ENCODE measurements around the gene TMEM245. TPM values are rescaled to one million over a fixed set of nuclear protein-coding genes. Genes with fewer than 3 reads are reported as not detected.

Gene TMEM245
- total and polyA plus RNA-seq, 2 of the 13 experiments (the other 11 are each of a cell fraction or from before 2014, with no cell fraction given), result 53.5 to 55.4 TPM

DNA sequence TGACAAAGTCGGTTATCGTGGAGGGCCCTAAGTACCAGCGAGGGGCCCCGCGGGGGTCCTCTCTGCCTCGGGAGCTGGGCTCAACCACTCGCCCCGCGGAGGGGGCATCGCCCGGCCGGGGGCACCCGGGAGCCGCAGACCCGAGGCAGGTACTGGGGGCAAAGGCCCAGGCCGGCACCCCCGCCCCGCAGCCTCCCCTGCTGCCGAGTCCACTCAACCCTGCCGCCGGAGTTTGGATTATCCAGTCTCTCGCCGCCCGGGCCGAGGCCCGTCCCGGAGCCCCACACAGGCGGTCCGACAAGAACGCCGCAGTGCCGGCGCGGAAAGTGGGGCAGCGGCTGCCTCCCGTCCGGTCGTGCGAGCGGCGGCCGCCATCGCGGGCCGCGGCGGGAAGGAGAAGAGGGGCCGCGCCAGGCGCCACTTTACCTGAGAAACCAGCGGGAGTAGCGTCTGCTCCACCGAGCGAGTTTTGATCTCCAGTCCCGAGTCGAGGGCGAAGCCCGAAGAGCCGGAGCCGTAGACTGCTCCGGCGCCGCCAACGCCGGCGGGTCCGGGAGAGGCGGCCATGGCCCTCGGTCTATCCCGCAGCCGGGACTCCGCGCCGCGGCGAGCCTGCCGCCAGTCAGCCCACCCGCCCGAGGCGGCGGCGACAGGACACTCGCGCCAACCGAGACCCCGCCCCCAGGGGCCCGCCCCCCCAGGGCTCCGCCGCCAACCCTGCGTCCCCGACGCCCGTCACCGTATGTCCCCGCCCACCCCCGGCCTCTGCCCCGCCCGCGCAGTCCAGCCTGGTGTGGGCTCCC lies 106.7 kb downstream of the TMEM245 start, which contains the start of gene CTNNAL1 (continued):
- TF ChIP-seq ELF4 (CRISPR knock-in tag; IDR thresholded peaks at IDR 0.05; ENCODE audit: borderline replicate concordance) (no peak), KLF12 (CRISPR knock-in tag; IDR thresholded peaks at IDR 0.05; ENCODE audit: borderline replicate concordance) (no peak), MIXL1 (CRISPR knock-in tag; IDR thresholded peaks at IDR 0.05) (no peak), ZKSCAN1 (IDR thresholded peaks at IDR 0.05; ENCODE audit: low read length) (no peak), SPEN (CRISPR knock-in tag; IDR thresholded peaks at IDR 0.05; ENCODE audit: low read depth) (no peak; the same call in 1 of the 2 replicates), NR2F2 (IDR thresholded peaks at IDR 0.05; ENCODE audit: borderline replicate concordance, low read depth) (no peak), MXD4 (CRISPR knock-in tag; IDR thresholded peaks at IDR 0.05) (no peak), SUZ12 (IDR thresholded peaks at IDR 0.05; ENCODE audit: low read depth, low read length) (no peak), SALL2 (CRISPR knock-in tag; IDR thresholded peaks at IDR 0.05) (no peak), ZSCAN31 (CRISPR knock-in tag; IDR thresholded peaks at IDR 0.05; ENCODE audit: low read depth) (peak; percentile 21; the same call in 1 of the 2 replicates)
- TF ChIP-seq, protein P1, sequence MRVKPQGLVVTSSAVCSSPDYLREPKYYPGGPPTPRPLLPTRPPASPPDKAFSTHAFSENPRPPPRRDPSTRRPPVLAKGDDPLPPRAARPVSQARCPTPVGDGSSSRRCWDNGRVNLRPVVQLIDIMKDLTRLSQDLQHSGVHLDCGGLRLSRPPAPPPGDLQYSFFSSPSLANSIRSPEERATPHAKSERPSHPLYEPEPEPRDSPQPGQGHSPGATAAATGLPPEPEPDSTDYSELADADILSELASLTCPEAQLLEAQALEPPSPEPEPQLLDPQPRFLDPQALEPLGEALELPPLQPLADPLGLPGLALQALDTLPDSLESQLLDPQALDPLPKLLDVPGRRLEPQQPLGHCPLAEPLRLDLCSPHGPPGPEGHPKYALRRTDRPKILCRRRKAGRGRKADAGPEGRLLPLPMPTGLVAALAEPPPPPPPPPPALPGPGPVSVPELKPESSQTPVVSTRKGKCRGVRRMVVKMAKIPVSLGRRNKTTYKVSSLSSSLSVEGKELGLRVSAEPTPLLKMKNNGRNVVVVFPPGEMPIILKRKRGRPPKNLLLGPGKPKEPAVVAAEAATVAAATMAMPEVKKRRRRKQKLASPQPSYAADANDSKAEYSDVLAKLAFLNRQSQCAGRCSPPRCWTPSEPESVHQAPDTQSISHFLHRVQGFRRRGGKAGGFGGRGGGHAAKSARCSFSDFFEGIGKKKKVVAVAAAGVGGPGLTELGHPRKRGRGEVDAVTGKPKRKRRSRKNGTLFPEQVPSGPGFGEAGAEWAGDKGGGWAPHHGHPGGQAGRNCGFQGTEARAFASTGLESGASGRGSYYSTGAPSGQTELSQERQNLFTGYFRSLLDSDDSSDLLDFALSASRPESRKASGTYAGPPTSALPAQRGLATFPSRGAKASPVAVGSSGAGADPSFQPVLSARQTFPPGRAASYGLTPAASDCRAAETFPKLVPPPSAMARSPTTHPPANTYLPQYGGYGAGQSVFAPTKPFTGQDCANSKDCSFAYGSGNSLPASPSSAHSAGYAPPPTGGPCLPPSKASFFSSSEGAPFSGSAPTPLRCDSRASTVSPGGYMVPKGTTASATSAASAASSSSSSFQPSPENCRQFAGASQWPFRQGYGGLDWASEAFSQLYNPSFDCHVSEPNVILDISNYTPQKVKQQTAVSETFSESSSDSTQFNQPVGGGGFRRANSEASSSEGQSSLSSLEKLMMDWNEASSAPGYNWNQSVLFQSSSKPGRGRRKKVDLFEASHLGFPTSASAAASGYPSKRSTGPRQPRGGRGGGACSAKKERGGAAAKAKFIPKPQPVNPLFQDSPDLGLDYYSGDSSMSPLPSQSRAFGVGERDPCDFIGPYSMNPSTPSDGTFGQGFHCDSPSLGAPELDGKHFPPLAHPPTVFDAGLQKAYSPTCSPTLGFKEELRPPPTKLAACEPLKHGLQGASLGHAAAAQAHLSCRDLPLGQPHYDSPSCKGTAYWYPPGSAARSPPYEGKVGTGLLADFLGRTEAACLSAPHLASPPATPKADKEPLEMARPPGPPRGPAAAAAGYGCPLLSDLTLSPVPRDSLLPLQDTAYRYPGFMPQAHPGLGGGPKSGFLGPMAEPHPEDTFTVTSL (CRISPR knock-in tag; IDR thresholded peaks at IDR 0.05; ENCODE audit: borderline replicate concordance), result no peak
- TF ChIP-seq, protein P2, sequence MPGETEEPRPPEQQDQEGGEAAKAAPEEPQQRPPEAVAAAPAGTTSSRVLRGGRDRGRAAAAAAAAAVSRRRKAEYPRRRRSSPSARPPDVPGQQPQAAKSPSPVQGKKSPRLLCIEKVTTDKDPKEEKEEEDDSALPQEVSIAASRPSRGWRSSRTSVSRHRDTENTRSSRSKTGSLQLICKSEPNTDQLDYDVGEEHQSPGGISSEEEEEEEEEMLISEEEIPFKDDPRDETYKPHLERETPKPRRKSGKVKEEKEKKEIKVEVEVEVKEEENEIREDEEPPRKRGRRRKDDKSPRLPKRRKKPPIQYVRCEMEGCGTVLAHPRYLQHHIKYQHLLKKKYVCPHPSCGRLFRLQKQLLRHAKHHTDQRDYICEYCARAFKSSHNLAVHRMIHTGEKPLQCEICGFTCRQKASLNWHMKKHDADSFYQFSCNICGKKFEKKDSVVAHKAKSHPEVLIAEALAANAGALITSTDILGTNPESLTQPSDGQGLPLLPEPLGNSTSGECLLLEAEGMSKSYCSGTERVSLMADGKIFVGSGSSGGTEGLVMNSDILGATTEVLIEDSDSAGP (CRISPR knock-in tag; IDR thresholded peaks at IDR 0.05; ENCODE audit: borderline replicate concordance), result peak; percentile 69; the same call in 1 of the 2 replicates
- TF ChIP-seq, protein P3, sequence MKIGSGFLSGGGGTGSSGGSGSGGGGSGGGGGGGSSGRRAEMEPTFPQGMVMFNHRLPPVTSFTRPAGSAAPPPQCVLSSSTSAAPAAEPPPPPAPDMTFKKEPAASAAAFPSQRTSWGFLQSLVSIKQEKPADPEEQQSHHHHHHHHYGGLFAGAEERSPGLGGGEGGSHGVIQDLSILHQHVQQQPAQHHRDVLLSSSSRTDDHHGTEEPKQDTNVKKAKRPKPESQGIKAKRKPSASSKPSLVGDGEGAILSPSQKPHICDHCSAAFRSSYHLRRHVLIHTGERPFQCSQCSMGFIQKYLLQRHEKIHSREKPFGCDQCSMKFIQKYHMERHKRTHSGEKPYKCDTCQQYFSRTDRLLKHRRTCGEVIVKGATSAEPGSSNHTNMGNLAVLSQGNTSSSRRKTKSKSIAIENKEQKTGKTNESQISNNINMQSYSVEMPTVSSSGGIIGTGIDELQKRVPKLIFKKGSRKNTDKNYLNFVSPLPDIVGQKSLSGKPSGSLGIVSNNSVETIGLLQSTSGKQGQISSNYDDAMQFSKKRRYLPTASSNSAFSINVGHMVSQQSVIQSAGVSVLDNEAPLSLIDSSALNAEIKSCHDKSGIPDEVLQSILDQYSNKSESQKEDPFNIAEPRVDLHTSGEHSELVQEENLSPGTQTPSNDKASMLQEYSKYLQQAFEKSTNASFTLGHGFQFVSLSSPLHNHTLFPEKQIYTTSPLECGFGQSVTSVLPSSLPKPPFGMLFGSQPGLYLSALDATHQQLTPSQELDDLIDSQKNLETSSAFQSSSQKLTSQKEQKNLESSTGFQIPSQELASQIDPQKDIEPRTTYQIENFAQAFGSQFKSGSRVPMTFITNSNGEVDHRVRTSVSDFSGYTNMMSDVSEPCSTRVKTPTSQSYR (CRISPR knock-in tag; IDR thresholded peaks at IDR 0.05; ENCODE audit: borderline replicate concordance), result no peak
- TF ChIP-seq, protein P4, sequence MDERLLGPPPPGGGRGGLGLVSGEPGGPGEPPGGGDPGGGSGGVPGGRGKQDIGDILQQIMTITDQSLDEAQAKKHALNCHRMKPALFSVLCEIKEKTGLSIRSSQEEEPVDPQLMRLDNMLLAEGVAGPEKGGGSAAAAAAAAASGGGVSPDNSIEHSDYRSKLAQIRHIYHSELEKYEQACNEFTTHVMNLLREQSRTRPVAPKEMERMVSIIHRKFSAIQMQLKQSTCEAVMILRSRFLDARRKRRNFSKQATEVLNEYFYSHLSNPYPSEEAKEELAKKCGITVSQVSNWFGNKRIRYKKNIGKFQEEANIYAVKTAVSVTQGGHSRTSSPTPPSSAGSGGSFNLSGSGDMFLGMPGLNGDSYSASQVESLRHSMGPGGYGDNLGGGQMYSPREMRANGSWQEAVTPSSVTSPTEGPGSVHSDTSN (CRISPR knock-in tag; IDR thresholded peaks at IDR 0.05), result no peak
- TF ChIP-seq, protein P5, sequence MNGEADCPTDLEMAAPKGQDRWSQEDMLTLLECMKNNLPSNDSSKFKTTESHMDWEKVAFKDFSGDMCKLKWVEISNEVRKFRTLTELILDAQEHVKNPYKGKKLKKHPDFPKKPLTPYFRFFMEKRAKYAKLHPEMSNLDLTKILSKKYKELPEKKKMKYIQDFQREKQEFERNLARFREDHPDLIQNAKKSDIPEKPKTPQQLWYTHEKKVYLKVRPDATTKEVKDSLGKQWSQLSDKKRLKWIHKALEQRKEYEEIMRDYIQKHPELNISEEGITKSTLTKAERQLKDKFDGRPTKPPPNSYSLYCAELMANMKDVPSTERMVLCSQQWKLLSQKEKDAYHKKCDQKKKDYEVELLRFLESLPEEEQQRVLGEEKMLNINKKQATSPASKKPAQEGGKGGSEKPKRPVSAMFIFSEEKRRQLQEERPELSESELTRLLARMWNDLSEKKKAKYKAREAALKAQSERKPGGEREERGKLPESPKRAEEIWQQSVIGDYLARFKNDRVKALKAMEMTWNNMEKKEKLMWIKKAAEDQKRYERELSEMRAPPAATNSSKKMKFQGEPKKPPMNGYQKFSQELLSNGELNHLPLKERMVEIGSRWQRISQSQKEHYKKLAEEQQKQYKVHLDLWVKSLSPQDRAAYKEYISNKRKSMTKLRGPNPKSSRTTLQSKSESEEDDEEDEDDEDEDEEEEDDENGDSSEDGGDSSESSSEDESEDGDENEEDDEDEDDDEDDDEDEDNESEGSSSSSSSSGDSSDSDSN (CRISPR knock-in tag; IDR thresholded peaks at IDR 0.05), result peak; percentile 62; the same call in 1 of the 2 replicates

Measured in HepG2 (cell line).